DND-41 (cell line): ENCODE results near the gene GNAZ.

Source experiments
- ATAC-seq: fragments of 200-7000 bp; cut with Tn5 transposase; 3 replicates; pipeline ENCODE4 v1.9.1; 2021; ENCODE audit warnings: low read depth; ENCODE audit not compliant: insufficient read depth
- DNase-seq: peaks from one replicate; pipeline ENCODE4 v3.0.0-alpha.2; 2020
- H2AFZ ChIP-seq: 2 replicates; pipeline ENCODE4 v1.6.0; 2012; ENCODE audit warnings: low read depth, low read length
- H3K27ac ChIP-seq: 2 replicates; pipeline ENCODE4 v1.5.1; 2012; ENCODE audit warnings: low read length, inconsistent platforms
- H3K27me3 ChIP-seq: fragments of 200-600 bp; sonication (generic); 2 replicates; pipeline ENCODE4 v1.6.0; 2012; ENCODE audit warnings: low read length, mild to moderate bottlenecking, inconsistent platforms; ENCODE audit not compliant: insufficient read depth, poor library complexity
- H3K36me3 ChIP-seq: 2 replicates; pipeline ENCODE4 v1.5.1; 2012; ENCODE audit warnings: low read length, inconsistent platforms; ENCODE audit not compliant: insufficient read depth
- H3K4me1 ChIP-seq: 2 replicates; pipeline ENCODE4 v1.5.1; 2012; ENCODE audit warnings: mild to moderate bottlenecking, low read length; ENCODE audit not compliant: insufficient read depth
- H3K4me2 ChIP-seq: 2 replicates; pipeline ENCODE4 v1.6.0; 2012; ENCODE audit warnings: mild to moderate bottlenecking, moderate library complexity, low read length, inconsistent platforms; ENCODE audit not compliant: insufficient read depth
- H3K4me3 ChIP-seq, 2 experiments: fragments of 200-600 bp in 1 of 2; shearing (Covaris generic) in 1 of 2; 2 replicates each; pipeline ENCODE4 v1.5.1; 2012 to 2016; ENCODE audit warnings: inconsistent platforms in 2 of 2, low read length in 2 of 2, mild to moderate bottlenecking in 2 of 2, low read depth in 1 of 2, moderate library complexity in 1 of 2
- H3K79me2 ChIP-seq: 2 replicates; pipeline ENCODE4 v1.6.0; 2012; ENCODE audit warnings: low read length, inconsistent platforms; ENCODE audit not compliant: insufficient read depth
- H3K9ac ChIP-seq: 2 replicates; pipeline ENCODE4 v1.6.0; 2012; ENCODE audit warnings: low read depth, mild to moderate bottlenecking, inconsistent platforms, low read length, moderate library complexity
- H3K9me3 ChIP-seq: 2 replicates; pipeline ENCODE4 v1.5.1; 2012; ENCODE audit warnings: low read length, moderate library complexity, mild to moderate bottlenecking, inconsistent platforms; ENCODE audit not compliant: insufficient read depth, severe bottlenecking
- H4K20me1 ChIP-seq: 2 replicates; pipeline ENCODE4 v1.6.0; 2012; ENCODE audit warnings: low read length; ENCODE audit not compliant: insufficient read depth
- EZH2 ChIP-seq: IDR thresholded peaks from 3 replicates; pipeline ENCODE4 v1.6.1; 2012; ENCODE audit warnings: borderline replicate concordance, low read depth, mild to moderate bottlenecking, moderate library complexity, low read length, inconsistent platforms; ENCODE audit not compliant: severe bottlenecking
- TF ChIP-seq, protein P1 (sequence below): IDR thresholded peaks from 2 replicates; pipeline ENCODE4 v1.5.1; 2012; ENCODE audit warnings: borderline replicate concordance, low read length, moderate library complexity, mild to moderate bottlenecking; ENCODE audit not compliant: poor library complexity, severe bottlenecking; ENCODE audit errors: extremely low read depth

GNAZ gene

DNA sequence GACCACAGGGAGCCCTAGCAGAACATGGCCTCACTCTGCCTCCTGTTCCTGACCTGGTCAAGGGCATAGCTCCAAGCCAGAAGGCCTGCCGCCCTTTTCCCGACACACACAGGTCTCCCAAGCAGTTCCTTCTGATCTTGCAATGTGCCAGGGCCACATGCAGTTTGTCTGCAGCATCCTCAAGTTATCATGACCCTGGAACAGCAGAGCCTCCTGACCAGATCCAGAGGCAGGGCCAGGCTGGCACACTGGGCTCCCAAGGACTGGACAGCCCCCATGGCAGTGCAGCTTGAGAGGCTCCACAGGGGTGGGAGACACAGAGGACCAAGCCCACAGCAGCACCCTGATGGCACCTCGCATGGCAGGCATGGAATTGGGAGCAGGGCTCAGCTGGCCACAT, 31.2 kb downstream of the GNAZ start:
- Histone ChIP-seq H3K36me3 (no peaks in the 10 kb centered on the region), H3K27me3 (no peaks in the 10 kb centered on the region), H2AFZ (no peak overlapping the region), H3K4me1 (no peaks in the 10 kb centered on the region), H3K9ac (no peak overlapping the region), H3K4me3 (no peak overlapping the region), H3K9me3 (no peaks in the 10 kb centered on the region), H4K20me1 (peaks cover 3% of the 10 kb centered on the region; the same call in 1 of the 2 replicates), H3K79me2 (no peaks in the 10 kb centered on the region), H3K4me2 (no peak overlapping the region), H3K27ac (no peak overlapping the region)
- ATAC-seq (no peak), DNase-seq (no peak)
- TF ChIP-seq EZH2: no peak
- TF ChIP-seq, protein P1, sequence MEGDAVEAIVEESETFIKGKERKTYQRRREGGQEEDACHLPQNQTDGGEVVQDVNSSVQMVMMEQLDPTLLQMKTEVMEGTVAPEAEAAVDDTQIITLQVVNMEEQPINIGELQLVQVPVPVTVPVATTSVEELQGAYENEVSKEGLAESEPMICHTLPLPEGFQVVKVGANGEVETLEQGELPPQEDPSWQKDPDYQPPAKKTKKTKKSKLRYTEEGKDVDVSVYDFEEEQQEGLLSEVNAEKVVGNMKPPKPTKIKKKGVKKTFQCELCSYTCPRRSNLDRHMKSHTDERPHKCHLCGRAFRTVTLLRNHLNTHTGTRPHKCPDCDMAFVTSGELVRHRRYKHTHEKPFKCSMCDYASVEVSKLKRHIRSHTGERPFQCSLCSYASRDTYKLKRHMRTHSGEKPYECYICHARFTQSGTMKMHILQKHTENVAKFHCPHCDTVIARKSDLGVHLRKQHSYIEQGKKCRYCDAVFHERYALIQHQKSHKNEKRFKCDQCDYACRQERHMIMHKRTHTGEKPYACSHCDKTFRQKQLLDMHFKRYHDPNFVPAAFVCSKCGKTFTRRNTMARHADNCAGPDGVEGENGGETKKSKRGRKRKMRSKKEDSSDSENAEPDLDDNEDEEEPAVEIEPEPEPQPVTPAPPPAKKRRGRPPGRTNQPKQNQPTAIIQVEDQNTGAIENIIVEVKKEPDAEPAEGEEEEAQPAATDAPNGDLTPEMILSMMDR: no peak

DNA sequence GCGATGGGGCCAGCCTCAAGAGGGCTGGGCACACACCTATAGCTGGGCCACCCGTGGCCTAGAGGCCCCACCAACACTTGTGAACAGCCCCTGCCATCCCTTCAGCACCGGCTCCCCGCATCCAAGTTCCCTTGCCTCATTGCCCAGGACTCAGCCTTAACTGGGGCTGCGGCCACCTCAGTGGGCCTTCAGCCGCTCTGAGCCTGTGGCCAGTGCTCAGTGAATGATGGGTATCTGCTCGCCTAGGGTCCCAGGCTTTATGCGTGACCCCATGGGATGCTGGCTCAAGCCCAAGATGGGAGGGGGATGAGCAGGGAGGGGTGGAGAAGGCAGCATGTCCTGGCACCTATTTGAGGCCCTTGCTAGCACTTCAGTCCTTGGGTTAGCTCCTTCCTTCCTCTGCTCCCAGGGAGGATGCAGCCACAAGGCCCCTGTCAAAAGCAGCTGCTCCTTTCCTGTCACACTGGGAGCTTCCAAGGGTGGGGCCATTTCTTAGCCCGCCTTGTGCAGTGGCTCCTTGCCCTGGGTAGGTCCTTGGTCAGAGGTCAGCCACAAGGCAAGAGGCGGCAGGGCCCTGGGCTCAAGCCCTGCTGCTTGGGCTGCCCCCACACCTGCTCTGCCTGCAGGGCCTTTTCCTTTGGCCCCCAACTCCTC, 31.8 kb downstream of the GNAZ start:
- no peak overlapping the region for H2AFZ ChIP-seq
- no peak for DNase-seq
- no peak overlapping the region for H3K4me3 ChIP-seq
- H3K27ac ChIP-seq: no peak overlapping the region
- H3K4me2 ChIP-seq: no peak overlapping the region
- TF ChIP-seq, protein P1: no peak
- TF ChIP-seq EZH2: no peak
- H3K9ac ChIP-seq: no peak overlapping the region
- no peaks in the 10 kb centered on the region for H3K9me3 ChIP-seq
- no peaks in the 10 kb centered on the region for H3K27me3 ChIP-seq
- H3K36me3 ChIP-seq: no peaks in the 10 kb centered on the region
- H4K20me1 ChIP-seq: peaks cover 3% of the 10 kb centered on the region; the same call in 1 of the 2 replicates
- no peak for ATAC-seq
- H3K4me1 ChIP-seq: no peaks in the 10 kb centered on the region
- no peaks in the 10 kb centered on the region for H3K79me2 ChIP-seq

- no peaks in the 10 kb centered on the region for H3K4me1 ChIP-seq
- H3K79me2 ChIP-seq: no peaks in the 10 kb centered on the region
- H3K27ac ChIP-seq: no peak overlapping the region
- DNase-seq: no peak
- no peaks in the 10 kb centered on the region for H3K9me3 ChIP-seq
- H3K36me3 ChIP-seq: no peaks in the 10 kb centered on the region
- H3K27me3 ChIP-seq: no peaks in the 10 kb centered on the region
- H3K4me3 ChIP-seq: no peak overlapping the region
- ATAC-seq: no peak
- no peak overlapping the region for H3K9ac ChIP-seq
- H2AFZ ChIP-seq: no peak overlapping the region
- no peak overlapping the region for H3K4me2 ChIP-seq
- TF ChIP-seq, protein P1: no peak
- TF ChIP-seq EZH2: no peak
- H4K20me1 ChIP-seq: peaks cover 3% of the 10 kb centered on the region; the same call in 1 of the 2 replicates
Observed at GRCh38 chr22:23102776-23103175, 32.5 kb downstream of the GNAZ start.
